GM21737 (cell line): ENCODE measurements around the gene UBE2K.
"Not testable (repeated sequence)": the region's sequence is repeated elsewhere in the genome, so short reads cannot be mapped to it uniquely, and the experiment has no call there.

Experiments used
- ATAC-seq: cut with Tn5 transposase; IDR thresholded peaks from one replicate; pipeline ENCODE4 v1.9.1; 2021; ENCODE audit warnings: mild to moderate bottlenecking, moderate library complexity; ENCODE audit not compliant: unreplicated experiment

The UBE2K gene, protein sequence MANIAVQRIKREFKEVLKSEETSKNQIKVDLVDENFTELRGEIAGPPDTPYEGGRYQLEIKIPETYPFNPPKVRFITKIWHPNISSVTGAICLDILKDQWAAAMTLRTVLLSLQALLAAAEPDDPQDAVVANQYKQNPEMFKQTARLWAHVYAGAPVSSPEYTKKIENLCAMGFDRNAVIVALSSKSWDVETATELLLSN

DNA sequence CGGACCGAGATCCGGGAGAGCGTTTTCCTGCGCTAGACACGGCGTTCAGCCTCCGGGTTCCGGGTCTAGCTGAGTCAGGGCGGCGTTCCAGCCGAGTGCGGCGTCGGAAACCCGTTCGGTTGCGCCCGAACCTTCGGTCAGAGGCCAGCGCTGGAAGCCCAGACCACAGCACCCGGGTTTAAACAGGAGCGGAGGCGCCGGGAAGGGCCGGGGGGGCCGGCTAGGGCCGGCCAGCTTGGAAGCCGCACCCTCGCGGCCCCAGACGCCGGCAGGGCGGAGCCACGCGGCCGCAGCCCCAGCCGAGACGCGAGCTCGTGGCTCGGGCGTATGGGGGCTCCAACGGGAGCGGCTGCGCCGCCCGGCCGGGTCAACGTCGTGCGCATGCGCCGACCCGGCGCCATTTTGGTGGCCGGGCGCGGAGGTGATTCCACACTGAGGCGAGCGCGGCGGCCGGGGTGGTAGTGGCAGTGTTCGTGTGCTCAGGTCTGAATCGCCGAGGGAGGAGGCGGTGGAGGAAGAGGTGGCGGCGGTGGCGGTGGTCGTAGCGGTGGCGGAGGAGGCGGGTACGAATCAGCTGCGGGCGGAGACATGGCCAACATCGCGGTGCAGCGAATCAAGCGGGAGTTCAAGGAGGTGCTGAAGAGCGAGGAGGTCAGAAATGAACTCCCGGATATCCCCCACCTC lies at the start of gene UBE2K:
TSS of gene UBE2K (plus strand) at position 397 of the 684 bp plus-strand sequence. CDS start at position 589, 192 bp downstream.
- ATAC-seq = peak; percentile 84

DNA sequence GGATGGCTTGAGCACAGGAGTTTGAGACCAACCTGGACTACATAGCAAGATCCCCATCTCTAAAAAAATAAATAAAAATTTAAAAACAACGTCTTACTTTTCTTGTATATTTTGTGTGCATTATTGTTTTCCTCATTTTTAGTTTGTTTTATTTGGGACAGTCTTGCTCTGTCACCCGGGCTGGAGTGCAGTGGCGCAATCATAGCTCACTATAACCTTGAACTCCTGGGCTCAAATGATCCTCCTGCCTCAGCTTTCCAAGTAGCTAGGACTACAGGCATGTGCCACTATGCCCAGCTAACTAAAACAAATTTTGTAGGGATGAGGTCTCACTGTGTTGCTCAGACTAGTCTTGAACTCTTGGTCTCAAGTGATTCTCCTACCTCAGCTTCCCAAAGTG lies 49.7 kb upstream of the UBE2K start:
- ATAC-seq = no peak

DNA sequence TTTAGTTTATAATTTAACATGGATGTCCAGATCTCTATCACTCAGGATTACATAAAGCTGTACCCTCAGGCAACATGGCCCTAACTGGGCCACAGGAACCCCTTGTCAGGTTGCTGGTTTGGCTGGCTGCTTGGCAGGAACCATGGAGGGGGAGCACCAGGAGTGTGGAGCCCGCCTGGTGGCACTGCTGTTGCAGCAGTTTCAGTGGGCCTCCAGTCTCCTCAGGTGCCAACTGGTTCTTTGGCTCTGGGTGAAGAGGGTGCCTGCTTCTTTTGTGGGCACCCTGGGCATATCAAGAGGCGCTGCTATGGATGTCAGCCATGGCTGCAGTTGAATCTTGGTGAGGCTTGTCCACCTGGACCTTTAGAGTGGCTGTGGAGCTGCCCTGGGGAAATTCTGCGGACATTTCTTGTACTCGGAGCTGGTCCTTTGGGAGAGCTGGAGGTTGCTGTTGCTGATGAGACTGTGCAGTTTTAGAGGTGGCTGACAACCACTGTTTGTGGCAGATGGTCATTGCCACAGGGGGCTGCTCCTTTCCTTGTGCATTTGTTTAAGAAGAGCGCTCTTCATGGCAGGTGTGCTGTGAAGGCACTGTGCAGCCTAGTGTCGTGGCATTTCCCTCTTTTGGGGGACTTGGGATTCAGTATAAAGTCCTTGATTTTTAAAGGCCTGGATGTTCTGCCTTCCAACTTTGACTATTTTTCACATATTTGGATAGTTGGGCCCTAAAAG lies 48.9 kb upstream of the UBE2K start:
- no peak for ATAC-seq

DNA sequence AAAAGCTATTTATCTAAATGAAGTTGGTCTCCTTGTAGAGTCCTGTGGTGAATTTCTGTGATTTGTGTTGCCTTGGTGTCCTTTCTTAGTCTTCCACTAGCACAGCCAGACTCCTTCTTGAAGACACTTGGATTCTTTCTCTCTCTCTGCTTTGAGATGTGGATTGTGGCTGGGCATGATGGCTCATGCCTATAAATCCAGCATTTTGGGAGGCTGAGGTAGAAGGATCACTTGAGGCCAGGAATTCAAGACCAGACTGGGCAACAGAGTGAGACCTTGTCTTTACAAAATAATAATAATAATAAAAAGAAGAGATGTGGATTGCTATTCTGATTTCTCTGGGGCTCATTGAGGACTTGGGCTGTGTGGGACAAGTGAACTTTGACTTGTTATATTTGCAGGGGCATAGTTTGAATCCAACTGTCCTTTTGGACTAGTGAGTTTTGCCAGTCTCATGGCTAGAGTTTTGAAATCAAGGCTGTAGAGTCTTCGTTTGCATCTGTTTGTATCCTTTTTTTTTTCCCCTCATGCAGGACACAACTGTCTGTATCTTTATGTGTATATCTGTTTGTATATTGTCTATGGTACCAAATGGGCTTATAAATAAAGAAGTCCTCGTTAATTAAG lies 48.2 kb upstream of the UBE2K start:
- no peak for ATAC-seq

DNA sequence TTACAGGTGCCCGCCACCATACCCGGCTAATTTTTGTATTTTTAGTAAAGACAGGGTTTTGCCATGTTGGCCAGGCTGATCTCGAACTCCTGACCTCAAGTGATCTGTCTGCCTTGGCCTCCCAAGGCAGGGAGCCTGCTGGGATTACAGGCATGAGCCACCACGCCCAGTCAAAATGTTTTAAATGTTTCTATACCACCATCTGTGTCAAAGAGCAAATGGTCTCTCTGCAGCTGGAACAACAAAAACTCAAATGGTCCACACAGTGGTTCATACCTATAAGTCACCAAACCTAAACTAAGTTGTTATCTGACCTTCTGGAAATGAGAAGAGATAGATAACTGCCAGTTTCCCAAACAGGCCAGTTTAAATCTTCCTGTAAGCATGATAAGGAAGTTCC lies 46.4 kb upstream of the UBE2K start:
- ATAC-seq = not testable (repeated sequence)

DNA sequence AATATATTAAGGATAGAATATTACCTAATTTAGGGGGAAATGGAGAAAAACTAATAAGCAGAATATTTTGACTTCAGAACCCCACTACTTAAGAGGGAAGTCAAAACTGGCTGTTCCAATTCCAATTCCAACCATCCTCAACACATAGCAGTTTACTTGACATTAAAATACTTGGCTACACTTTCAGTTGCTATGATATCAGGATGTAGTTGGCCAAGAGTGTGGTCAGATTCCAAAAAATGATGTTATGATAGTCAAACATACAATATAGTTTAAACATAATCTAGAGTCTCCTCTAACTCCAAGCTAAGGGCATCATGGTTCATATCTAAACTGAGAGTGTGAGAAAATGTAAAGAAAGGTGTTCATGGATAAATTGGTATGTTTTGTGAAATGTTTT lies 42.7 kb upstream of the UBE2K start:
- ATAC-seq = no peak

DNA sequence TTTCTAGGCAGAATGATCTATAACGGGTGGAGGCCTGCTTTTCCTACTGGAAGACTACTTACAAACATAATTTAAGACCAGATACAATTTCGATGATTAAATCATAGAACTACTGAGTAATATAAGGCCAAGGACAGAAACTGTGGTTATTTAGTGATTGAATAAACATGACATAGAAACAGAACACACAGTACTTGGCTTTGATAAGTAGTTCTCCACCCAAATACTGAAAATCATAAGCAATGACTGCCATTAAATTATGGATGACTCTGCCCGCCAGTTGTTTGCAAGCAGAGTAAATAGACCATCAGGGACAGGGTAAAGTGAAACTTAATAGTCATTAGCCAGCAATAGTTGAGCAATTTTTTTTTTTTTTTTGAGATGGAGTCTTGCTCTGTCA lies 42.1 kb upstream of the UBE2K start:
- ATAC-seq = no peak

DNA sequence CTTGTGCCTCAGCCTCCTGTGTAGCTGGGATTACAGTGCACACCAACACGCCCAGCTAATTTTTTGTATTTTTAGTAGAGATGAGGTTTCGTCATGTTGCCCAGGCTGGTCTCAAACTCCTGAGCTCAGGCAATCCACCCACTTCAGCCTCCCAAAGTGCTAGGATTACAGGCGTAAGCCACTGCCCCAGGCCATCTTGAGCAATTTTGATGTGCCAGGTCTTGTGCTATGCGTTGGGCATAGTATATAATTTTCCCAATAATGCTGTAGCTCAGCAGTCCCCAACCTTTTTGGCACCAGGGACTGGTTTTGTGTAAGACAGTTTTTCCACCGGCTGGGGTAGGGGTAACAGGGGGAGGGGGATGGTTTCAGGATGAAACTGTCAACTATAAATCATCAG lies 41.3 kb upstream of the UBE2K start:
- not testable (repeated sequence) for ATAC-seq

DNA sequence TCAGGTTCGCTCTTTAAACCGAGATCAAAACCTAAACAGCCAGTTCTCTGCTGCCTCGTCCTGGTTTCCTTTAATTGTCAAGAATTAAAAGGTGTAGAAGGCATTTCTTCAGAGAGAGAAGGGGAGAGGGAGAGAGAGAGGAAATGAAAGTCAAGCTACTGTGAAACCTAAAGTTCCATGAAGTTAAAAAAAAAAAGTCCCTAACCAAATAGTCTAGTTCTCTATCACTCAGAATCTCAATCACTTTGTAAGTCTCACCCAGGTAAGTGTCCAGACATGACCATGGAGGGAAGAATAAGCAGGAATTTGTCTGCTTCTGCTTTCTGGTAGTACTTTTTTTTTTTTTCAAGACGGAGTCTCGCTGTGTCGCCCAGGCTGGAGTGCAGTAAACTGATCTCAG lies 40.5 kb upstream of the UBE2K start:
- ATAC-seq = peak; percentile 70

DNA sequence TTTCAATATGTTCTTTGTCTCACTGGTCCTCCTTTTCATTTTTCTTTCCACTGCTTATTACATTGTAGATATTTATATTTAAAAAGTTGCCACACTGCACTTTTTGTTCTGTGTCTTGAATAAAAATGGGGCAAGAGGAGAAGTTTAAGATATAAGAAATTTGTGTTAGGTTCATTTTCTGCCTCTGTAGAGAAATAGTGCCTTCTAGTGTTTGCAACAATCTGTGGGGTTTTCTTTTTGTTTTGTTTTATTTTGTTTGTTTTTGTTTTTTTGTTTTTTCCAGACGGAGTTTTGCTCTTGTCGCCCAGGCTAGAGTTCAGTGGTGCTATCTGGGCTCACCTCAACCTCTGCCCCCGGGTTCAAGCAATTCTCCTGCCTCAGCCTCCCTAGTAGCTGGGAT lies 39.2 kb upstream of the UBE2K start:
- no peak for ATAC-seq

DNA sequence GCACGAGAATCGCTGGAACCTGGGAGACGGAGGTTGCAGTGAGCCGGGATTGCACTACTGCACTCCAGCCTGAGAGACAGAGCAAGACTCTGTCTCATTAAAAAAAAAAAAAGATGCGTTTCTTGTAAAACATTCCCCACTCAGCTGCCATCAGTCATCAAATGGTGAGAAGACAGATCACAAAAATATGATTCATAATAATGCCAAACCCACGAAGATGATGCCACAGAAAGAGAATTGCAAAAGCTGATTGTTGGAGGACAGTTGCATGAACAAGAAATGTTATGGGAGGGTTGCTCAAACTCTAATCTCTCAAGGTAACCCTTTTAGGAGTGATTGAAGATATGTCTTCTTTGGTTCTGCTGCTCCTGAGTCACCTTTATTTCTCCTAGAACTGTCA lies 37.9 kb upstream of the UBE2K start:
- no peak for ATAC-seq

DNA sequence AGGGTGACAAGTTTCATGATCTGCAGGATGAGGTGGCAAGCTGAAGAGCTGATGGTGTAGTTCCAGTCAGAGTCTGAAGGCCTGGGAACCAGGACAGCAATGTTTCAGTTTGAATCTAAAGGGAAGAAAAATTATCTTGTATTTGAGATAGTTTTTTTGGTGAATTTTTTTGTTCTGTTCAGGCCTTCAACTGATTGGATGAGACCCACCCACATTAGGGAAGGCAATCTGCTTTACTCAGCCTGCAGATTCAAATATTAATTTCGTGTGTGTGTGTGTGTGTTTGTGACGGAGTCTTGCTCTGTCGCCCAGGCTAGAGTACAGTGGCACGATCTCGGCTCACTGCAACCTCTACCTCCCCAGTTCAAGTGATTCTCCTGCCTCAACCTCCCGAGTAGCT lies 37.2 kb upstream of the UBE2K start:
- ATAC-seq = no peak

DNA sequence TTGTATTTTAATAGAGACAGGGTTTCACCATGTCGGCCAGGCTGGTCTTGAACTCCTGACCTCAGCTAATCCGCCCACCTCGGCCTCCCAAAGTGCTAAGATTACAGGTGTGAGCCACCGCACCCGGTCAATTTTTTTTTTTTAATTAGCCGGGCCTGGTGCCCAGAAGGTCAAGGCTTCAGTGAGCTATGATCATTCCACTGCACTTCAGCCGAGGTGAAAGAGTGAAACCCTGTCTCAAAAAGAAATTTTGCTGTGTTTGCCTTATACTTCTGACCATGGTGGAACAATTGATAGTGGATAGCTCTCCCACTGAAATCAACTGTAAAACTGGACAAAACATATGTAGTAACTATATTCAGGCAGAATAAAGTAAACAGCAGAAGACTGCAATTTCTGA lies 35.3 kb upstream of the UBE2K start:
- no peak for ATAC-seq

DNA sequence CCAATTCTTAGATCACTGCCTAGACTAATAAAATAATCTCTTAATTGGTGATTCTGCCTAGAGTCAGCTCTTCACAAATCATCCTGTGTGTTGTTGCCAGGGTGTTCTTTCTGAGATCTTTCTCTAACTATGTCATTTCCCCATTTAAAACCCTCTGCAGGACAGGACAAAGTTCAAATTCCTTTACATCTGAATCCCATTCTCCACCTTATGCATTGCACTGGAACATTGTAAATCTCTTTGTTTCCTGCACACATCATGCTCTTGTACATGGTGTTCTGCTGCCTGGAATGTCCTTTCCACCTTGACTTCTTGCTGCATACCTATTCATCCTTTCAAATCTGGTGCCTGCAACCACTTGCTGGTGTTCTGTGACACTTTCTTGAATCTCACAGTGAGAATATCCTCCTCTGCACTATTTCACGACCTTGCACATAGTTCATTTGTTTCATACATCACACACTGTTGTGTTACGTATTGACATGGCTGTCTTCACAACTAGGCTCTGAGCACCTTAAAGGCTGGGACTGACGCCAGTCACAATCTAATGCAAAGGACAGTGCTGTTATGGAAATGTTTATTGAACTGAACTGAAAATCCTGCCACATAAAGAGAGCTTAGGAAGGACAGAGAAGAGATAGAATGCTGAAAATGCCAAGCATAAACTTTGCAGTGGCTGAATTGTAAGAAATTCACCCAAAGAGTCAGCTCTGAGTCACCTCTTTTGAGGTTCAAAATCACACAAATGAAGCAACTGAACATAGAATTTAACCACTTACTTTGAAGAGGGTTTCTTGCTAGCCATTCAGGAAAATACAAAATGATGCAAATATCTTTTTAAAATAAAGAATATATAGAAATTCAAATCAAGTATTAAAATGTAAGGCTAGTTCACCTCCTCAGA lies 32.9 kb upstream of the UBE2K start:
- no peak for ATAC-seq

DNA sequence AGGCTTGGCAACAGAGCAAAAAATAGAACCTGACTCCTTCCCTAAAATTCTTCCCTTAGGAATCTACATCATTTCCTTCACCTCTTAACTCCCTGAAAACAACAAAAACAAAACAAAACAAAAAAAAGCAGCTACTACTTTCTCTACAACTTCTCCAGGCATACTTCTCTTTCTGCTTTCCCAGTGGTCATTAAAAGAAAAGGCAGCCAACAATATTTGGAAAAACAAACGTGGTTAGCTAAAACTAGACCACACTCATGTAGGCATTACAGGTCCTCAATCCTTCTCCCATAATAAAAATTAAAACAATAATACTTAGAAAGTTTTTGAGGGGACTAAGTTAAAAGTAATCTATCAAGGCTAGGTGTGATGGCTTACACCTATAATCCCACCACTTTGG lies 30.2 kb upstream of the UBE2K start:
- ATAC-seq = no peak

DNA sequence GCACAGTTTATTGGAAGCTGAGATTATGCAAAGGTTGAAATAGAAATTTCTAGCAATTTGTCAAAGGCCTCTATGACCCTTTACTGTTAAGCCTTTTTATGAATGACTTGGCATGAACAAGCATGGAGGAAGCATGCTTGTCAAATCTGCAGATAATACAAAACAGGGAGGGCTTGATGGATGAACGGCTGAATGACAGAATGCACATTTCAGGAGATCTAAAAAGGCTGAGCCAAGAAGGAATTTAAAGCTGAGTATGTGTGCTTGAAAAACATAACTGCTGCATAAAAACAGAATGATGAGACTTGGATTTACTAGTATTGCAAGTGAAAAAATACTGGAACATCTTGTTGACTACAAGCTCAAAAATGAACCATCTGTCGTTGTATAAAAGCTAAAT lies 29.0 kb upstream of the UBE2K start:
- no peak for ATAC-seq

DNA sequence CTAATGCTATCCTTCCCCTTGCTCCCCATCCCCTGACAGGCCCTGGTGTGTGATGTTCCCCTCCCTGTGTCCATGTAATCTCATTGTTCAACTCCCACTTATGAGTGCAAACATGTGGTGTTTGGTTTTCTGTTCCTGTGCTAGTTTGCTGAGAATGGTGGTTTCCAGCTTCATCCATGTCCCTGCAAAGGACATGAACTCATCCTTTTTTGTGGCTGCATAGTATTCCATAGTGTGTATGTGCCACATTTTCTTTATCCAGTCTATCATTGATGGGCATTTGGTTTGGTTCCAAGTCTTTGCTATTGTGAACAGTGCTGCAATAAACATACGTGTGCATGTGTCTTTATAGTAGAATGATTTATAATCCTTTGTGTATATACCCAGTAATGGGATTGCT lies 27.6 kb upstream of the UBE2K start:
- ATAC-seq = not testable (repeated sequence)

DNA sequence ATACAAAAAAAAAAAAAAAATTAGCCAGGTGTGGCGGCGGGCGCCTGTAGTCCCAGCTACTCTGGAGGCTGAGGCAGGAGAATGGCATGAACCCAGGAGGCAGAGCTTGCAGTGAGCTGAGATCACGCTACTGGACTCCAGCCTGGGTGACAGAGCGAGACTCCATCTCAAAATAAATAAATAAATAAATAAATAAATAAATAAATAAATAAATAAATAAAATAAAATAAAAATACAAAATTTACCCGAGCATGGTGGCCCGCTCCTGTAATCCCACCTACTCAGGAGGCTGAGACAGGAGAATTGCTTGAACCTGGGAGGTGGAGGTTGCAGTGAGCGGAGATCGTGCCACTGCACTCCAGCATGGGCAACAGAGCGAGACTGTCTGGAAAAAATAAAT lies 22.3 kb upstream of the UBE2K start:
- ATAC-seq = not testable (repeated sequence)

DNA sequence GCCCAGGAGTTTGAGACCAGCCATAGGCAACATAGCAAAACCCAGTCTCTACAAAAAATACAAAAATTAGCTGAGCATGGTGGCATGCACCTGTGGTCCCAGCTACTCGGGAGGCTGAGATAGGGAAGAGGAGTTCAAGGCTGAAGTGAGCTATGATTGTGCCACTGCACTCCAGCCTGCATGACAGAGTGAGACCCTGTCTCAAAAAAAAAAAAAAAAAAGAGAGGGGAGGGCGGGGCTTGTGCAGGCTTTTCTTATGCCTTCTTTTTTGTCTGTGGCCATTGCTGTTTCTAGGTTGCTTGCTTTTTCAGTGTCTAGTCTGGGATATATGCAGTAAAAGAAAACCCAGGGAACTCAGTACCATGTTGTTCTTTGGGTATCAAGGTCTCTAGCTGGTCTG lies 16.9 kb upstream of the UBE2K start:
- not testable (repeated sequence) for ATAC-seq

DNA sequence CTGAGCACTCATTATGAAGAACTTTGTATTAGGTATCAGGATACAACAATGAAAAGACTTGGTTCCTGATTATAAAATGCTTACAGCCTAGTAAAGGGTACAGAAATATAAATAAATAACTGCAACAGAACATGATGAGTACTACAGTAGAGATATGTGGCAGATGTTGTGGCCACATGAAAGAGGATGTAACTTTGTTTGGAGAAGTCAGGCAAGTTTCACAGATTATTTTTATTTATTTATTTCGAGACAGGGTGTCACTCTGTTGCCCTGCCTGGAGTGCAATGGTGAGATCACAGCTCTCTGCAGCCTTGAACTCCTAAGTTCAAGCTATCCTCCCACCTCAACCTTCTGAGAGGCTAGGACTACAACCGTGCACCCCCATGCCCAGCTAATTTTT lies 15.8 kb upstream of the UBE2K start:
- ATAC-seq = no peak

DNA sequence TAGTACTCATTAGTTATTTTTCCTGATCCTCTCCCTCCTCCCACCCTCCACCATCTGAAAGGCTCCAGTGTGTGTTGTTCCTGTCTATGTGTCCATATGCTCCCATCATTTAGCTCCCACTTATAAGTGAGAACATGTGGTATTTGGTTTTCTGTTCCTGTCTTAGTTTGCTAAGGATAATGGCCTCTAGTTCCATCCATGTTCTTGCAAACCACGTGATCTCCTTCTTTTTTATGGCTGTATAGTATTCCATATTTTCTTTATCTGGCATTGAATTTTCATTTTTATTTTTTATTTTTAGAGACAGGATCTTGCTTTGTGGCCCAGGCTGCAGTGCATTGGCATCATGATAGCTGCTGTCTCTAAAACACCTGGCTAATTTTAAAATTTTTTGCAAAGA lies 11.9 kb upstream of the UBE2K start:
- ATAC-seq = no peak
